Measurements from ENCODE around the gene CDH24.

DNA sequence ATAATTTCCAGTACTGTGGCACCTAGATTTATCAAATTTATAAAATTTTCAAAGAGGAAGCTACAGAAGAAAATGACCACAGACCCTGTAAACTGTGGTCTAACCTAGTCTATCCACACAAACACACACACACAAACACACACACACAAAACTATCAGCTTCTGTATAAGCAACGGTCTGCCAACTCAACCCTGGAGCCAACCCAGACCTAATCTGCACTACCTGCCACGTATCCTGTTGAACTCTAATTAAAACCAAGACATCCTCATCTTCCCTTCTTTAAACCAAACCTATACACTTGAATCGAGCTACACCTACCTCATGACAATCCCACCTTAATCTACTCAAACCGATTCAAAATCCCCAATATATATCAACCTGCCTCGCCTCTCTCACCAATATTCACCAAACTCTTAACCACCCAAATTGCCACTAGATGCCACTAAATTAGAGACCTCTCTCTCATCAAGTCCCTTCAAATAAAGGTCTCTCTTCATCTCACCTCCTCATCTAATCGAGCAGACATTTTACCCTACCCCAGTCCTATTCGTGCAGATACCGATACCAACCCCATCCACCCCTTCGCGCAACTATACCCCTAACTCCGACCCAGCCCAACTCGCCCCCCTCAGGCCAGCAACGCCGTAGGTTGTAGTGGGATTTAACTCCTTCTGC, 36.8 kb upstream of the CDH24 start:
- no peak for TF ChIP-seq POLR2AphosphoS5 (IDR thresholded peaks at IDR 0.05; ENCODE audit: low read depth, low read length)
- no peak for TF ChIP-seq POLR2A (IDR thresholded peaks at IDR 0.05; ENCODE audit: low read depth, low read length)
- no peak for TF ChIP-seq TAF1 (IDR thresholded peaks at IDR 0.05; ENCODE audit: borderline replicate concordance, low read depth, low read length)
